Loucy (cell line): ENCODE data around the gene SP6.

Experiments
- H2AFZ ChIP-seq: fragments of 200-600 bp; sonication (generic); 2 replicates; pipeline ENCODE4 v1.6.0; 2016; ENCODE audit warnings: antibody characterized with exemption, mild to moderate bottlenecking, low read length, moderate library complexity
- H3F3A ChIP-seq: fragments of 200-600 bp; 2 replicates; pipeline ENCODE4 v1.6.0; 2016; ENCODE audit warnings: antibody characterized with exemption, low read depth, mild to moderate bottlenecking
- H3K27me3 ChIP-seq: fragments of 200-600 bp; sonication (generic); 2 replicates; pipeline ENCODE4 v1.6.1; 2014; ENCODE audit warnings: low read length, mild to moderate bottlenecking; ENCODE audit not compliant: insufficient read depth, poor library complexity, severe bottlenecking
- H3K36me3 ChIP-seq: fragments of 200-600 bp; sonication (generic); 2 replicates; pipeline ENCODE4 v1.6.1; 2016; ENCODE audit warnings: low read length; ENCODE audit not compliant: insufficient read depth
- H3K4me1 ChIP-seq: fragments of 200-600 bp; sonication (generic); 2 replicates; pipeline ENCODE4 v1.5.1; 2014; ENCODE audit warnings: low read length, mild to moderate bottlenecking; ENCODE audit not compliant: insufficient read depth, poor library complexity, severe bottlenecking
- H3K4me2 ChIP-seq: fragments of 200-600 bp; sonication (generic); 2 replicates; pipeline ENCODE4 v1.6.0; 2014; ENCODE audit warnings: antibody characterized with exemption, low read length, low read depth, mild to moderate bottlenecking; ENCODE audit not compliant: poor library complexity, severe bottlenecking
- H3K4me3 ChIP-seq: fragments of 200-600 bp; sonication (generic); 2 replicates; pipeline ENCODE4 v1.5.1; 2014; ENCODE audit warnings: low read length, mild to moderate bottlenecking, mixed read lengths; ENCODE audit not compliant: poor library complexity, severe bottlenecking
- H3K79me2 ChIP-seq: fragments of 200-600 bp; sonication (generic); 2 replicates; pipeline ENCODE4 v1.6.1; 2014; ENCODE audit warnings: low read length; ENCODE audit not compliant: insufficient read depth
- H3K9ac ChIP-seq: fragments of 200-600 bp; sonication (generic); 2 replicates; pipeline ENCODE4 v1.6.0; 2014; ENCODE audit warnings: mild to moderate bottlenecking, low read depth, low read length, moderate library complexity; ENCODE audit not compliant: poor library complexity, severe bottlenecking
- H3K9me2 ChIP-seq: fragments of 200-600 bp; sonication (generic); replicated peaks from 2 replicates; pipeline ENCODE4 v1.6.1; 2016; ENCODE audit warnings: low read depth, low read length, mixed read lengths
- H3K9me3 ChIP-seq: fragments of 200-600 bp; sonication (generic); 2 replicates; pipeline ENCODE4 v1.6.1; 2014; ENCODE audit warnings: mild to moderate bottlenecking, antibody characterized with exemption, low read length, low read depth; ENCODE audit not compliant: insufficient read depth
- H4K20me1 ChIP-seq: fragments of 200-600 bp; sonication (generic); 2 replicates; pipeline ENCODE4 v1.6.0; 2014; ENCODE audit warnings: antibody characterized with exemption, low read length, mild to moderate bottlenecking; ENCODE audit not compliant: insufficient read depth, poor library complexity, severe bottlenecking
- EZH2phosphoT487 ChIP-seq: fragments of 200-600 bp; IDR thresholded peaks from 2 replicates; pipeline ENCODE4 v1.6.1; 2018; ENCODE audit warnings: antibody characterized with exemption, mild to moderate bottlenecking, moderate library complexity, borderline replicate concordance
- TF ChIP-seq, protein P1 (sequence below): fragments of 200-600 bp; sonication (generic); conservative IDR thresholded peaks from 2 replicates; pipeline ENCODE4 v1.5.1; 2014; ENCODE audit warnings: mild to moderate bottlenecking, antibody characterized with exemption, low read length

Gene SP6

DNA sequence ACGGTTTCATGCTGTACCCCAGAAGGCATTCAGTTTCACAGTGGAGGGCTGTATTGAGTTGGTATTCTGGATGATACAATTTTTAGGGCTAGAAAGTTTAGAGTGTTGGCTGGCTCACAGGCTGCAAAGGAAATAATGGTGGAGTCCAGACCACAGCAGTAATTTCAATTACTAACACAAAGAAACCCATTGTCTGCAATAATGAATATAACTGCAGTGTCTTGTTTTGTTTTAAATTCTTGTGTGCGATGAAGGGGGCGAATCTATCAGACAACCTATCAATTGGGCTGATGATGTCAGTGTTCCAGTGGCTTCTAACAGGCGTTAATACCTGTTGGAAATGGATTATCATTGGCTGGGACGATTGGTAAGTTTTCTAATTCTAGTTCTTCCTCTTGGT, 46.6 kb upstream of the SP6 start:
- peaks cover 39% of the 10 kb centered on the region for H3K79me2 ChIP-seq

DNA sequence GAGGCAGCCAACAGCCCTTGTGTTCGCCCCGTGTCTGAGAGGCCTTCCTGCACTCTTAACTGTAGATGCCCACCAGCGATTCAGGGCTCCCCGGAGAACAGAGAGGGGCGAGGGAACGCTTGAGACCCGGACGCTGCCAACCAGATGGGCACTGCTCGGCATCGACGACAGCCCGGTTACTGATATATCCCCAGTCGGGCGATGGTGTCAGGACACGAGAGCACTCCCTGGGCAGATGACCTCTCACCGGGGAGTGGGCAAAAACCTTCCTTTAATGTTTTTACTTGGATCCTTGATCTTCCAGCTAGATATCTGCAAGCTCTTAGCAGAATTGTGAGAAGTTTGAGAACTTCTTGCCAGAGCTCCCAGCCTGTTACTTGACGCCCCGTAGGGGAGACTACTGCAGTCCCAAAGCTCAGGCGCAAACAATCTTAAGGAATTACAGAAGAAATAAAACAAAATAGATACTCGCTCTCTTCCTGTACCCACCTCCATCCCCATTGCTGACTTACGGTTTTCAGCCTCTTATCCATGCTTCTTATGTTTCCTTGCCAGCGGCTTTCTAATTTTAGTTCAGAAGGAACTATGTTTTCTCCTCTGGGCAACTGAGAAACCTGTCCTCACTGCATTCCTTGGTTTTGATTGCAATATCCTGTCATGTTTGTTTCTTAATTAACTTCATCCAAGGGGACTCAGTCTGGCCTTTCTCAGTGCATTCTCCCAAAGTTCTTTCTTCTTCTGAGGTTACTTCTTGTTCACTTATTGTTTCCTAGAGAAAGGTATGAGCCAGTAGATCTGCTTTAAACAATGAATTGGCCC, 45.9 kb upstream of the SP6 start:
- Histone ChIP-seq H3K9me2 (no peaks in the 10 kb centered on the region), H3K9ac (peak overlapping the region; percentile 99), H3K4me2 (peak overlapping the region; percentile 99), H2AFZ (peak overlapping the region; percentile 91), H4K20me1 (peaks cover 5% of the 10 kb centered on the region), H3K9me3 (no peaks in the 10 kb centered on the region), H3K4me3 (peak overlapping the region; percentile 100), H3K79me2 (peaks cover 39% of the 10 kb centered on the region), H3K36me3 (no peaks in the 10 kb centered on the region), H3F3A (no peaks in the 10 kb centered on the region), H3K27me3 (no peaks in the 10 kb centered on the region), H3K4me1 (peaks cover 30% of the 10 kb centered on the region)
- TF ChIP-seq, protein P1, sequence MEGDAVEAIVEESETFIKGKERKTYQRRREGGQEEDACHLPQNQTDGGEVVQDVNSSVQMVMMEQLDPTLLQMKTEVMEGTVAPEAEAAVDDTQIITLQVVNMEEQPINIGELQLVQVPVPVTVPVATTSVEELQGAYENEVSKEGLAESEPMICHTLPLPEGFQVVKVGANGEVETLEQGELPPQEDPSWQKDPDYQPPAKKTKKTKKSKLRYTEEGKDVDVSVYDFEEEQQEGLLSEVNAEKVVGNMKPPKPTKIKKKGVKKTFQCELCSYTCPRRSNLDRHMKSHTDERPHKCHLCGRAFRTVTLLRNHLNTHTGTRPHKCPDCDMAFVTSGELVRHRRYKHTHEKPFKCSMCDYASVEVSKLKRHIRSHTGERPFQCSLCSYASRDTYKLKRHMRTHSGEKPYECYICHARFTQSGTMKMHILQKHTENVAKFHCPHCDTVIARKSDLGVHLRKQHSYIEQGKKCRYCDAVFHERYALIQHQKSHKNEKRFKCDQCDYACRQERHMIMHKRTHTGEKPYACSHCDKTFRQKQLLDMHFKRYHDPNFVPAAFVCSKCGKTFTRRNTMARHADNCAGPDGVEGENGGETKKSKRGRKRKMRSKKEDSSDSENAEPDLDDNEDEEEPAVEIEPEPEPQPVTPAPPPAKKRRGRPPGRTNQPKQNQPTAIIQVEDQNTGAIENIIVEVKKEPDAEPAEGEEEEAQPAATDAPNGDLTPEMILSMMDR = no peak
- no peak for TF ChIP-seq EZH2phosphoT487

More for the DNA sequence above, 46.6 kb upstream of the SP6 start:
- H3K4me3 ChIP-seq = peak overlapping the region; percentile 100
- H3K9me2 ChIP-seq = no peaks in the 10 kb centered on the region
- TF ChIP-seq, protein P1 = no peak
- TF ChIP-seq EZH2phosphoT487 = no peak
- peaks cover 30% of the 10 kb centered on the region for H3K4me1 ChIP-seq
- peak overlapping the region; percentile 99 for H3K9ac ChIP-seq
- H4K20me1 ChIP-seq = peaks cover 5% of the 10 kb centered on the region
- no peaks in the 10 kb centered on the region for H3K36me3 ChIP-seq
- H2AFZ ChIP-seq = no peak overlapping the region
- no peaks in the 10 kb centered on the region for H3K9me3 ChIP-seq
- H3K27me3 ChIP-seq = no peaks in the 10 kb centered on the region
- H3F3A ChIP-seq = no peaks in the 10 kb centered on the region
- peak overlapping the region; percentile 99 for H3K4me2 ChIP-seq

DNA sequence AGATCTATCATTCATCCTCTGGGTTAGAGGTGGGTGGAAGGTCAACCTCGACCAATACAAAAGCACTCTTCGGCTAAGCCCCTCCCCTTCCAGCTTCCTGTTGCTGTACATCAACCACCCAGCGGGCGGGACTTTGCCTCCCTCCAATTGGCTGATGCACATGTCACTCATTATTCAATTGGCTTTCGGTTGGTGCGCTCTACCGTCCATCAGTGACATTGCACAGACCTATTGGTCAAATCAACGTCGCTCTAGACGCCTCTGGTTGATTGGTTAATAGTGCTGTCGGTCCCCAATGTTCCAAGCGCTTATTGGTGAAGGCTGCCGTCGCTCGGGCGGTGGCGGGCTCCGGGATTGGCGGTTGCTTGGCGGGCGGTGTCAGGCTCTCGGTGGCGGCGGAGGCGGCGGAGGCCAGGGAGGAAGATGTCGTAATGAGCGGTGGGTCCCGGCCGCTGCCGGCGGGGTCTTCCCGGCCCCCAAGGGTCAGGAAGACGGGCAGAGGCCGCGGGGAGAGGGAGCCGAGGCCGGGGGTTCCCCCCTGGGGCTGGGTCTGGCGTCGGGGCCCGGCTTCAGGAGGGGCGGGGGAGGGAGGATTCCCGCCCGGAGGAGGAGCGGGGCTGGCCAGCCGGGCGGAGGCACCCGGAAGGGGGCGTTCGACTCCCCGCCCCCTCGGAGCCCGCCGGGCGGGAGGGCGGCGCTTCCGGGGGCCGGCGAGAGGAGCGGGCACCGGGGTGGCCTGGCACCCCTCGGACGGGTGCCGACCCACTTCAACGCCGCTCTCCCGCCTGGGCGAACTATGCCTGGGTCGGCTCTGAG, 45.1 kb upstream of the SP6 start, which contains the start of gene SP2:
Gene SP2 (plus strand): TSS at position 381 of the 816 bp plus-strand sequence. CDS start 51 bp downstream, at position 432.
- peak within 1 kb of the TSS; percentile 100 for H3K4me3 ChIP-seq
- peak within 1 kb of the TSS; percentile 92 for H2AFZ ChIP-seq
- H3K9me2 ChIP-seq = no peaks in the 10 kb centered on the region
- no peaks in the 10 kb centered on the region for H3F3A ChIP-seq
- peaks cover 30% of the 10 kb centered on the region for H3K4me1 ChIP-seq
- TF ChIP-seq EZH2phosphoT487 = no peak
- TF ChIP-seq, protein P1 = no peak
- peak within 1 kb of the TSS; percentile 99 for H3K9ac ChIP-seq
- H3K4me2 ChIP-seq = peak within 1 kb of the TSS; percentile 99
- H4K20me1 ChIP-seq = peaks cover 5% of the 10 kb centered on the region
- H3K36me3 ChIP-seq = no peaks in the 10 kb centered on the region
- H3K27me3 ChIP-seq = no peaks in the 10 kb centered on the region
- no peaks in the 10 kb centered on the region for H3K9me3 ChIP-seq
- peaks cover 39% of the 10 kb centered on the region for H3K79me2 ChIP-seq
